MM.1S (cell line): ENCODE data around the gene MYEF2.

Experiments
- EZH2 ChIP-seq: fragments of 300-600 bp; sonication (generic); optimal IDR thresholded peaks from 2 replicates; pipeline ENCODE3; 2017; ENCODE audit warnings: low read depth, mild to moderate bottlenecking, antibody characterized with exemption, low read length, mixed read lengths
- EZH2phosphoT487 ChIP-seq: fragments of 300-600 bp; sonication (generic); IDR thresholded peaks from 2 replicates; pipeline ENCODE4 v1.6.1; 2018; ENCODE audit warnings: antibody characterized with exemption, low read length
- TF ChIP-seq, protein P1 (sequence below): fragments of 300-600 bp; sonication (generic); IDR thresholded peaks from 2 replicates; pipeline ENCODE4 v1.5.1; 2016; ENCODE audit warnings: antibody characterized with exemption, low read length, mixed read lengths

DNA sequence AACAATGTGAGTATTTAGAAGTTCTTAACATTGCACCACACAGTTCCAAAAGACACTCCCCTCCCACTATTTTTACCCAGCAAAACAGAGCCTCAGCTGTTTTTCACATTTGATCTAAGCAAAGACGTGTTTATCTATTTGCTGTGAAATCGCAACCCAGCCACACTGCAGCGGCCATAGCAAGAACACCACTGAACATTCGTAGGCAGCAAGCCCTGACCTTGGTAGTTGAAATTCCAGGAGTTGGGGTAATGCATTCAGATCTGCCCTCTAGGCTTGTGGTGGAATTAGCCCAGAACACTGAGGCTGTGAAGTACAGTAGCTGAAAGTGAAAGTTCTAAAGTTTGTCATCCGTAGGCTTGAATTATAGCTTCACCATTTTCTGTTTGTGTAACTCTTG, 74.4 kb downstream of the MYEF2 start:
- TF ChIP-seq, protein P1, sequence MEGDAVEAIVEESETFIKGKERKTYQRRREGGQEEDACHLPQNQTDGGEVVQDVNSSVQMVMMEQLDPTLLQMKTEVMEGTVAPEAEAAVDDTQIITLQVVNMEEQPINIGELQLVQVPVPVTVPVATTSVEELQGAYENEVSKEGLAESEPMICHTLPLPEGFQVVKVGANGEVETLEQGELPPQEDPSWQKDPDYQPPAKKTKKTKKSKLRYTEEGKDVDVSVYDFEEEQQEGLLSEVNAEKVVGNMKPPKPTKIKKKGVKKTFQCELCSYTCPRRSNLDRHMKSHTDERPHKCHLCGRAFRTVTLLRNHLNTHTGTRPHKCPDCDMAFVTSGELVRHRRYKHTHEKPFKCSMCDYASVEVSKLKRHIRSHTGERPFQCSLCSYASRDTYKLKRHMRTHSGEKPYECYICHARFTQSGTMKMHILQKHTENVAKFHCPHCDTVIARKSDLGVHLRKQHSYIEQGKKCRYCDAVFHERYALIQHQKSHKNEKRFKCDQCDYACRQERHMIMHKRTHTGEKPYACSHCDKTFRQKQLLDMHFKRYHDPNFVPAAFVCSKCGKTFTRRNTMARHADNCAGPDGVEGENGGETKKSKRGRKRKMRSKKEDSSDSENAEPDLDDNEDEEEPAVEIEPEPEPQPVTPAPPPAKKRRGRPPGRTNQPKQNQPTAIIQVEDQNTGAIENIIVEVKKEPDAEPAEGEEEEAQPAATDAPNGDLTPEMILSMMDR, result no peak
- TF ChIP-seq EZH2phosphoT487 (no peak), EZH2 (no peak)
